OCI-LY3 (cell line): ENCODE measurements around the gene B4GALT6.

Experiments
- H2AFZ ChIP-seq: fragments of 200-600, 300-600 bp; shearing (Covaris generic); 2 replicates; pipeline ENCODE4 v1.6.0; 2014; ENCODE audit warnings: antibody characterized with exemption, low read depth, low read length
- H3K27ac ChIP-seq: fragments of 200-600, 300-600 bp; sonication (generic); 2 replicates; pipeline ENCODE4 v1.5.1; 2014; ENCODE audit warnings: mild to moderate bottlenecking, low read length, moderate library complexity, mixed read lengths
- H3K27me3 ChIP-seq: fragments of 200-600, 300-600 bp; sonication (generic); 2 replicates; pipeline ENCODE4 v1.6.1; 2014; ENCODE audit warnings: low read depth, low read length, mixed read lengths
- H3K36me3 ChIP-seq: fragments of 200-600, 300-600 bp; sonication (generic); replicated peaks from 2 replicates; pipeline ENCODE3; 2014; ENCODE audit warnings: low read depth, low read length, mixed read lengths
- H3K4me1 ChIP-seq: fragments of 300-600, 200-600 bp; sonication (generic); 2 replicates; pipeline ENCODE4 v1.6.1; 2014; ENCODE audit warnings: low read length, mixed read lengths
- H3K4me2 ChIP-seq: fragments of 200-600, 300-600 bp; sonication (generic); 2 replicates; pipeline ENCODE4 v1.6.1; 2014; ENCODE audit warnings: low read length, mixed read lengths
- H3K4me3 ChIP-seq: fragments of 300-600, 200-600 bp; sonication (generic); 2 replicates; pipeline ENCODE4 v1.5.1; 2014; ENCODE audit warnings: antibody characterized with exemption, mild to moderate bottlenecking, low read length, moderate library complexity
- H3K79me2 ChIP-seq: fragments of 300-600, 200-600 bp; shearing (Covaris generic); 2 replicates; pipeline ENCODE4 v1.6.1; 2014; ENCODE audit warnings: mild to moderate bottlenecking, low read length, mixed read lengths
- H3K9ac ChIP-seq: fragments of 300-600, 200-600 bp; shearing (Covaris generic); 2 replicates; pipeline ENCODE4 v1.6.0; 2014; ENCODE audit warnings: mild to moderate bottlenecking, low read length, moderate library complexity
- H3K9me3 ChIP-seq: fragments of 200-600, 300-600 bp; shearing (Covaris generic); 2 replicates; pipeline ENCODE4 v1.6.1; 2014; ENCODE audit warnings: low read length, mixed read lengths; ENCODE audit not compliant: insufficient read depth
- H4K20me1 ChIP-seq: fragments of 200-600, 300-600 bp; sonication (generic); 2 replicates; pipeline ENCODE4 v1.6.1; 2016; ENCODE audit warnings: low read length, mixed read lengths; ENCODE audit not compliant: insufficient read depth
- CTCF ChIP-seq: fragments of 200-600, 300-600 bp; sonication (generic); IDR thresholded peaks from 2 replicates; pipeline ENCODE4 v1.5.1; 2014; ENCODE audit warnings: antibody characterized with exemption, low read length, low read depth
- EZH2phosphoT487 ChIP-seq: fragments of 200-600 bp; shearing (Covaris generic); IDR thresholded peaks from 2 replicates; pipeline ENCODE4 v1.6.1; 2018; ENCODE audit warnings: antibody characterized with exemption, mixed run types, low read depth

B4GALT6 gene

GRCh38 chr18:31688606-31689005 is 4.2 kb upstream of the B4GALT6 start:
- no peak overlapping the region for H3K4me2 ChIP-seq
- H3K4me3 ChIP-seq: no peak overlapping the region
- H3K27me3 ChIP-seq: no peaks in the 10 kb centered on the region
- H3K27ac ChIP-seq: no peak overlapping the region
- H3K9ac ChIP-seq: no peak overlapping the region
- H3K9me3 ChIP-seq: no peaks in the 10 kb centered on the region
- H3K36me3 ChIP-seq: no peaks in the 10 kb centered on the region
- H4K20me1 ChIP-seq: no peaks in the 10 kb centered on the region
- TF ChIP-seq CTCF (no peak), EZH2phosphoT487 (no peak)
- H3K4me1 ChIP-seq: peaks cover 13% of the 10 kb centered on the region
- H2AFZ ChIP-seq: no peak overlapping the region
- no peaks in the 10 kb centered on the region for H3K79me2 ChIP-seq

GRCh38 chr18:31686986-31687928 is 2.9 kb upstream of the B4GALT6 start:
- Histone ChIP-seq H3K9me3 (no peaks in the 10 kb centered on the region), H3K27me3 (no peaks in the 10 kb centered on the region), H2AFZ (no peak overlapping the region), H3K4me3 (no peak overlapping the region), H3K36me3 (no peaks in the 10 kb centered on the region), H4K20me1 (no peaks in the 10 kb centered on the region), H3K4me2 (no peak overlapping the region), H3K79me2 (no peaks in the 10 kb centered on the region), H3K27ac (no peak overlapping the region), H3K4me1 (peaks cover 27% of the 10 kb centered on the region), H3K9ac (no peak overlapping the region)
- no peak for TF ChIP-seq EZH2phosphoT487
- peak; percentile 18; the same call in 1 of the 2 replicates for TF ChIP-seq CTCF

- H3K9ac ChIP-seq: no peak overlapping the region
- H3K27ac ChIP-seq: no peak overlapping the region
- H3K9me3 ChIP-seq: no peaks in the 10 kb centered on the region
- no peaks in the 10 kb centered on the region for H4K20me1 ChIP-seq
- H3K27me3 ChIP-seq: no peaks in the 10 kb centered on the region
- no peak overlapping the region for H2AFZ ChIP-seq
- H3K4me3 ChIP-seq: no peak overlapping the region
- H3K36me3 ChIP-seq: no peaks in the 10 kb centered on the region
- no peak overlapping the region for H3K4me2 ChIP-seq
- no peak for TF ChIP-seq CTCF
- peaks cover 28% of the 10 kb centered on the region for H3K4me1 ChIP-seq
- no peaks in the 10 kb centered on the region for H3K79me2 ChIP-seq
Observed at GRCh38 chr18:31686572-31686971, 2.2 kb upstream of the B4GALT6 start.

GRCh38 chr18:31685097-31686082 is 1.0 kb upstream of the B4GALT6 start:
- TF ChIP-seq EZH2phosphoT487 (no peak), CTCF (peak; percentile 52)
- H3K79me2 ChIP-seq: no peaks in the 10 kb centered on the region
- H3K27me3 ChIP-seq: no peaks in the 10 kb centered on the region
- peak overlapping the region; percentile 72 for H3K9ac ChIP-seq
- no peaks in the 10 kb centered on the region for H3K9me3 ChIP-seq
- no peaks in the 10 kb centered on the region for H4K20me1 ChIP-seq
- H3K4me1 ChIP-seq: peaks cover 28% of the 10 kb centered on the region
- peak overlapping the region; percentile 32; the same call in 1 of the 2 replicates for H3K27ac ChIP-seq
- H3K4me3 ChIP-seq: peak overlapping the region; percentile 95
- no peaks in the 10 kb centered on the region for H3K36me3 ChIP-seq
- peak overlapping the region; percentile 96 for H2AFZ ChIP-seq
- H3K4me2 ChIP-seq: peak overlapping the region; percentile 98
